NCI-H774 (cell line): Measurements from ENCODE around the gene NLGN4X.

Experiments used
- DNase-seq: peaks from one replicate; lab custom pipeline; 2025; lab: John Stamatoyannopoulos, UW

The NLGN4X gene

DNA sequence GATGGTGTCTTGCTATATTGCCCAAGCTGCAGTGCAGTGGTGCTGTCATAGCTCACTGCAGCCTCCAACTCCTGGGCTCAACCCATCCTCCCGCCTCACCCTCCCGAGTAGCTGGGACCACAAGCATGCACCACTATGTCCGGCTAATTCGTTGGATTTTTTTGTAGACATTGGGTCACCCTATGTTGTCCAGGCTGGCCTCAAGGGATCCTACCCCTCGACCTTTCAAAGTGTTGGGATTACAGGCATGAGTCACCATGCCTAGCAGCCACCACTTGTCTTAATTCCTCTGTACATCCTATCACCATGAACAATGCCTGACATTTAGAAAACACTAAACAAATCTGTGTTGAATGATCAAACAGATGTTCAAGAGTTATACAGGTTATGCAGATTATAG lies 76.7 kb downstream of the NLGN4X start:
- no peak for DNase-seq

DNA sequence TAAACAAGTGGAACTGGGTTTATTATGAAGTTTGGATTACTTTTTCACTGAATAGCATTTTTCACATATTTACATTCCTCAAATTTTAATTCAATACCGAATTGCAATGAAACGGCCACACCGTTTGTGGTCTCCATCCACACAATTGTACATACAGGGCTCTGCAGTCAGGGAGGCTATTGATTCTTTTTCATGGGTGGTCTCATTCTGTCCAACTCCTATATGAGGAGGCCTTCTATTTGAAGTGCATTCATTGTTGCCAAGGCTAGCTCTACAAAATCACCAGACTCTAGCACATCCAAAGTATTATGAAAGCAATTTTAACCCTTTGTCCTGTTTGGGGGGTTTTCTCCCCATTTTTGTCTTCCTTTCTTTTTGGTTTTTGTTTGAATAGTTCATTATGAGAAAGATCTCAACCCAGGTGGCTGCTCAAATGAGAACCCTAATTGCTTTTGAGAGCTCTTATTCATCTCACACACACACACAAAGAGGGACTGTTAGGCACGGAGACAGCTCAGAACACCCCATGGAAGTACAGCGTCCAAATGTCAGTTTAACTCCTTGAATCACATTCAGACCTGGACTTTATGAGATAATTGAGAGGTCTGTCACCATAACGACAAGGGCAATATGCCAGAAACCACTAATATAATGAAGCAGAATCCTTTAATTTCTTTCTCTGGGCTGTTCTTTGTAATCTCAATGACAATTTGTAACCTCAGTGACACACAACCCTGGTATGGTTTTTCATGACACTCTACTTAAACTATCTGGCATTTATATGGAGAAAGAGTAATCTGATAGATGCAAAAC lies 79.4 kb downstream of the NLGN4X start:
- DNase-seq = peak; percentile 84

DNA sequence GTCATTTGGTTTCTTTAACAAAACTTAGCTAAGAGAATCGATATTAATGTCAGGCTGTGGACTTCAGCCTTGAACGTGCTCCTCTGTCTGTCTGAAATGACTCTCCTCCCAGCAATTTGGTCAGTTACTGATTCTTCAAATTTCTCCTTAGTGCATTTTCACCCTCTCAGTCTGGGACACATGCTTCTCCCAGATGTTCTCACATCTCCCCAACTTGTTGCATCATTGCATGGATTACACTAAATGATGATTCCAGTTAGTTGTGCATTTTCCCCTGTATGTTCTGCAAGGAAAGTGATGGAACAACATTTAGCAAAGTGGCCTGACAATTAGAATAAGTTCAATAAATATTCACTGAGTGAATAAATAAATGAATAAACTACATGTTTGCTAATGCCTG lies 94.4 kb downstream of the NLGN4X start:
- DNase-seq = no peak

DNA sequence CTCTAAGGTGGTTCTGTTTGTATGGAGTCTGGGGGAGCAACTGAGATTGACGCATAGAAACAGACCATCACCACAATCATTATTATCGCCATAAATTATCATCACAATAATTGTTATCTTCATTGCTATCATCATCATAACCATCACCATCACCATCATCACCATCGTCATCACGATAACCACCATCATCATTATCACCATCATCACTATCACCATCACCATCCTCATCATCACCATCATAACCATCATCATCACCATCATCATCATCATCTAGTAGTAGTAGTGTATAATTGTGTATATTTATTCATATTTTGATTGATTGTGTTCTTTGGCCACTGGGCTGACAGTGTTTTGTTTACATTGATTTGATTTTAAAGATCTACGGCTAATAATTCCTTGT lies 95.7 kb downstream of the NLGN4X start:
- no peak for DNase-seq

DNA sequence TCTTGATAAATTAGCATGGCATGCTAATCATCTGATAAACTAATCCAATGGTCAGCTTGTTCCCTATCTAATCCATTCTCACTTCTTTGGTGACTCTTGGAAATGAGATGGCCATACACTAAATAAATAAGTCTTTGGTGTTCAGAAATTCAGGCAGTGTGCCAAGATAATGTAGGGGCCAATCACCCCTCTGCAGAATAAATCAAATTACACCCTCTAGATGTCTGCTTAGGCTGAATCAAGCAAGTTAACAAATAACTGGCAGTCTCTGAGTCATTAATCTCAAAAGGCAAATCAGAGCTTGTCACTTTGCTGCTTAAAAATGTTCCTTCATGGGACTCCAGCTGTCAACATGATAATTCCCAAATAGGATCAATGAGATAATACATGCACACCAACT lies 97.4 kb downstream of the NLGN4X start:
- DNase-seq = no peak

DNA sequence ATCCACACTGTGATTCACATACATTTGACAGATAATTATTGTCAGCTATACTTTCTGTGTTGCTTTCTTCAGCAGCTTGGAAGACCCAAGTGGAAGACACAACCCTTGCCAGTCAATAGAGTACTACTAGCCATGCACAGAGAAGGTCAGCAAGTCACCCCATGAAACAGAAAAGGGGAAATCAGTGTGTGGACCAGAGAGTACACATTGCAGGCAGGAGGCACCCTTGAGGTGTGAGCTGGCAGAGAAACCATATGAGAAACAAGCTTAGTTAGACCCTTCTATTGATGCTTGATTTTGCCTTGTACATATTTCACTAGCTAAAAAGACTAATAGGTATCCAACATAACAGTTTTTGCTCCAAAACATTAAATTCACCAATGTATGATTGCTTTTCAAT lies 99.5 kb downstream of the NLGN4X start:
- DNase-seq = no peak

DNA sequence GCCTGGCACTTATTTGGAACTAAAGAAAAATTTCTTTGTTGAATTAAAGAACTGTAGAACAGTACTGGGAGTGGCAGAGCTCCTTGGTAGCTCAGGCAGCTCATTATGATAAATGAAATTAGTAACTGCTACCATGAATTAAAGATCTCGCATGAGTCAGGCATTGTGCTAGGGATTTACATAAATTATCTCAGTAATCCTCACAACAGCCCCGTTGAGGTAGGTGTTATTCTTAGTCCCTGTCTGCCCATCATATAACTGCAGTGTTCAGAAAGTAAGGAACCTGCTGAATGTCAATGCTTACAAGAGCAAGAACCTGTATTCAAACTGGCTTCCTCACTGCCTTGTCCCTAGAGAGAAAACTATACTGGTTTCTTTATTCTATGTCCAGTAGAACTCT lies 108.3 kb downstream of the NLGN4X start:
- DNase-seq = no peak

DNA sequence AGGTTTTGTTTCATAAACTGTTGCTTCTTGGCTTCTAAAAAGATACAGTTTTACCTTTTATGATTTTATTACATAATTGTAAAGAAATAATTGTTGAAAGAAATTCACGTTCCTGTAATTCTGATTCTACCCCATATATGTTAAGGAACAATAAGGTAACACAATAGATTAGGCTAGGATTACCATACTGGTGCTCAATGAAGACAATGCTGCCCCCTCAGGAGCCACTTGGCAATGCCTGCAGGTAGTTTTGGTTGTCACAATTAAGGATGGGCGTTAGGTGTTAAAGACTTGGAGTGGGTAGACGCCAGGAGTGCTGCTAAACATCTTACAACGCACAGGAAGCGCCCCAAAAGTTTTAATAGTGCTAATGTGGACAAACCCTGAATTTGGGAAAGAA lies 133.2 kb downstream of the NLGN4X start:
- DNase-seq = no peak

DNA sequence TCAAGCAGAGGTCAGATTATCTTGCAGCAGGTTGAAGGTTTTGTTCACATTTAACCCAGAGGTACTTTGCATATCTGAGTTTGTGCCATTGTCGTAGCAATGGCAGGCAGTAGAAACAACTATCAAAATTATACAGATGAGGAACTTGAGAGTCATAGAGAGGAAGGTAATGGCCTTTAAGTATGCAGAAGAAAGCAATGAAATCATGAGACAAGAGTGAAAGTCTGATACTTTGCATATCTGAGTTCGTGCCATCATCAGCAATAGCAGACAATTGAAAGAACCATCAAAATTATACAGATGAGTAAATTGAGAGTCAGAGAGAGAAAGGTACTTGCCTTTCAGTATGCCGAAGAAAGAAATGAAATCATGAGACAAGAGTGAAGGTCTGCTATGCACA lies 154.1 kb downstream of the NLGN4X start:
- no peak for DNase-seq

DNA sequence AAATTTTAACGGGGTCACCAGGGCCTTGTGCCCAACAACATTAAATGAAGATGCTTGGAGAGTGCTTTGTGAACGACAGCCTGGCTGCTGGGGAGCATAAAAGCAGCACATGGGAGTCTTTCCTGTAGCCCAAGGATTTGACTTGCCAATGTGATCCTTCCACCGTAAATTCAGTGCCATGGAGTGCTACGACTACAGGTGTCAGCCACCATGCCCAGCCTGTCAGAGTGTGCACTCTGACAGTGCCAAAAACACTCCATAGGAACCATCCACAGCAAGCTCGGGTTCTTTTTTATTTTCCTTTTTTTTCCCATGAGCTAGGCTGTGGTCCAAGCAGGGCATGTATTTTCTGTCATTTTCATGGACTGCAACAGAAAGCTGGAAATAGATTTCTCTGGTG lies 156.9 kb downstream of the NLGN4X start:
- no peak for DNase-seq

DNA sequence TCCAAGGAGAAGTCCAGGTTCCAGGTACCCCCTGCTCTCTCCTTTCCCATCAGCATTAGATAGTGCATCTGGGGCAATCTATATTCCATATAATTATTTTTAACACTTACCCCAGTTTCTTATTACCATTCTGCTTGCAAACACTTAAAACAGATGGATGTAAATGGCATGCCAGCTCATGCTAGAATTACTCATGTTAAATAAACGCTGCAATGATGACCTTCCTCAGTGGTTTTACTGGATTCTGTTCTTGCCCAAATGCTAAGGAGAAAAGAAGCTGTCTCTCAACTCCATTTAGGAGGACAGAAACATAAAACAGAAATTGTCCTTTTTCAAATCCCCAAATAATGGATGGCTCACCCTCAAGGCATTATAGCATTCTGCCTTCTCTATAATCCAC lies 161.1 kb downstream of the NLGN4X start:
- DNase-seq = no peak

DNA sequence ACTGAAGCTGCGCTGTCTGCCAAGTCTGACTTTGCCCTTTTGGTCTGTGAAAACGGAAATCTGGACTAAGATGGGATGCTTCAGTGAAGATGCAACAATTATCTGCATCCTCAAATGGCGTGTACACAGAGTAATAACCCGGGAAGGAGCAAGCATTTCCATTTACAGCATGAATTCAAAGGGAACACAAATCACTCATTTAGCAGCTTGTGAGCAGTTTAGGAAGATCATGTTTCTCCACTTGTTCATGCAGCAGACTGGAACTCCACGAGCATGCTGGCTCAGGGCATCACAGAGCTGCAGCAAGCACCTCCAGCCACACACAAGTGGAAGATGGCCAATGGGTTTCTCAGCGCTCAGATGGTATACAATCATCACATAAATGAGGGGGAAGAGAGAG lies 175.5 kb downstream of the NLGN4X start:
- no peak for DNase-seq

DNA sequence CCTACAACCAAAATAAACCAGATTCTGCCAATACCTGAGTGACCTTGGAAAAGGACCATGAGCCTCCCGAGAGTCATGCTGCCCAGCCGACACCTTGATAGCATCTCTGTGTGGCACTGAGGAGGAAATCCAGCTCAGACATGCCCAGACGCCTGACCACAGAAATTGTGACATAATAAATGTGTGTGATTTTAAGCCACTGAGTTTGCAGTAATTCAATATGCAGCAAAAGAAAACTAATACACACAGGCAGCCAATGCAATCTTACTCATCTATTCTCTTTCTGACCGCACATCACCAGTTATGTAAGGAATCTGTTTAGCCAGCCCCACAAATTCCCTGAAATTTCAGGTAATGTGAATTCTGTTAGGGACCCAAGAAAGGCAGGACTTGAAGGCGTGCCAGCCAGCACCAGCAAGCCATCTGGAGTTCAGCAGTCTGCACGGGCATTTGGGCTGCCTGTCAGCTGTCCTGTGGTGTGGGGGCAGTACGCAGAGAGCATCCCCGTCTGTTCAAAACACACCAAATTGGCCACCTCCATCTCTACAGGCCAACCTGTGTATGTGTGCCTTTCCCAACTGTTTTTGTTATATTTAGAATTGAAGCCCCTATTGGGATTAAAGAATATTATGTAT lies 176.4 kb downstream of the NLGN4X start:
- no peak for DNase-seq

DNA sequence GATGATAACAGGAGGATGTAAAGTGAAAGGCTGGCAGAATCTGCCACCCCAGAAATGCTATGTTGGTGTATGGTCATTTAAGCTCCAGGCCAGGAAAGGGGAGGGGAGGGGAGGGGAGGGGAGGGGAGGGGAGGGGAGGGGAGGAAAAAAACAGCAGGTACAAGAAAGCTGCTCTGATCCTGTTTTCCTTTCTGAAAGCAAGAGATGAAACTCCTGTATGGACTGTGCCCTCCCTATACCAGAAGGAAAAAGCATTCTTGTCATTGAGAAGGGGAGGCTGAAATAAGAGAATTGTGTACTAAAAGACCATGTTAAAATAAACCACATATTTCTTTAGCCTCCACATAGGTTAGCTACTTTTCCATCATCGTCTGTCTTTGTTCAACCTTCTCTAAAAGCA lies 179.5 kb downstream of the NLGN4X start:
- DNase-seq = no peak

DNA sequence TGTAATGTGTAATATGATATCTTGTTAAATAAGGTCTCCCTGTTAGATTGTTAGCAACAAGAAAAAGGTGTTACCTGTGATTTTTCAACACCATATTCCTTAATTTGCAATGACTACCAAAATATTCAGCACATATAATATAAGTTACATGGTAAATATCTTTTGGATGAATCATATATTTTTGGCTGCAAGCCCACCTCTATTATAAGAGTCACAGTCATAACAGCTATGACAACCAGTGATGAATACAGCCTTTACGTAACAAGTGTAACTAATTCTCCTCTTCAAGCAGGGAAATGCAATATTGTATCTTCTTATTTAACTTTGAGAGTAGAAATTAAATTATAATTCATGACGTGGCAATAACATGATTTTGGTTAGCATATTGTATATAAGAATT lies 187.0 kb downstream of the NLGN4X start:
- no peak for DNase-seq

DNA sequence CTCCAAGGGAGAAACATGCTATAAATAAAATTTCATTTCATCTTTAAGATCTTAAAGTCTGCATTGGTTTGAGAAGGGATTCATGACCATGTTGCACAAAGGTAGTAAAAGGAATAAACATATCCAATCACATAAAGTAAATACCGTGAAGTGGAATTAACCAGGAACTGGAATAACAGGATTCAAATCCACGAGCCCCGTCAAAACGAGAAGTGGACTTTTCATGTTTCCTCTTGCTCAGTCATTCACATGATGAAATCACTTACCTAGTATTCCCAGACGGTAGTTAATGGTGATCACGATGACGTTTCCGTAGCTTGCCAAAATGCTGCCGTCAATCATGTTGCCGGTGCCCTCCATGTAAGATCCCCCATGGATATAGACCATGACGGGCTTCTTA lies 199.7 kb downstream of the NLGN4X start:
- no peak for DNase-seq

DNA sequence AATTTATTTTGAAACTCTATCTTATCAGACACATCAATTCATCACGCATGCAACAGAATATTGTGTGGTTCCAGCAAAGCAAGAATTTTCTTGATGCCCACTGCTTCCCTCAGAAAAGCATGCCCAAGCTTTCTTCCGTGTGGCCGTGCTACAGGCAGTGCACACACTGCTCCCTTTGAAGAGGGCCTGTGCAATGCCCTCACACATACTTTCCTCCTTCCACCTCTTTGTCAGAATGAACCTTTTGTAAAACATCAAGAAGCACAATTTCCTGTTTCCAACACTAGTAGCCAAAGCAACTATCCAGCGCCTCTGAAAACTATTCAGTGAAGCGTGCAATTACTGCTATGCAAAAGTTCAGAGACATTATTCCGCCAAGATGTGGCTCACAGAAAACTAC lies 201.7 kb downstream of the NLGN4X start:
- DNase-seq = no peak

DNA sequence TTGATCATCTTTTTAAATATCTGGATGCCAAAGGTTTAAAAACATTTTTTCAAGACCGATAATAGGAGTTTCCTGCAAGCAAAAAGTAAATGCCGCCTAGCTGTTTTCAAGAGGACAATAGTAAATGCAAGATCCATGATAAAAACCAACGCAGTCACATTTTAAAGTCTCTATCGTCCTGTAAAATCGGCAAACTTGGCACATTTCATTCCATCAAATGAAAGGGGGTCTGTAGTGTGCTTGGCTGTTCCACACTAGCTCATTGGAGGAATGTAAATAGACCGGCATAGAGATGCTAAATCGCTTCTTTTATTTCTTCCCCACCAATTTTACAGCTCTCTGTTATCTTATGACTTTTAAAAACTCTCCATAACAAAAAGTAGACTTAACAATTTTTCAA lies 202.2 kb downstream of the NLGN4X start:
- DNase-seq = no peak

DNA sequence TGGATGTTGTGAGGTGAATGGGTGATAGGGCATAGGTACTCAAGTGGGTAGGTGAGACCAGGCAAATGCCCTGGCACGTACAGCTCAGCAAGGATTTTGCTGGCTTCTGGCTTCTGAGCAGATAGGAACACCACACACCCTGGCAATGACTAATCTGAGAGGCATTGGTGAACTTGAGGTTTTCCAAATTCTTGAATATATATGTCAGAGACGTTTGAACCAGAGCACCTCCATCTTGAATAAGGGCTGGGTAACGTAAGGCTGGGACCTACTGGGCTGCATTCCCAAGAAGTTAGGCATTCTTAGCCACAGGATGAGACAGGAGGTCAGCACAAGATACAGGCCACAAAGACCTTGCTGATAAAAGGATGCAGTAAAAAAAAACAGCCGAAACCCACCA lies 204.5 kb downstream of the NLGN4X start:
- DNase-seq = no peak

DNA sequence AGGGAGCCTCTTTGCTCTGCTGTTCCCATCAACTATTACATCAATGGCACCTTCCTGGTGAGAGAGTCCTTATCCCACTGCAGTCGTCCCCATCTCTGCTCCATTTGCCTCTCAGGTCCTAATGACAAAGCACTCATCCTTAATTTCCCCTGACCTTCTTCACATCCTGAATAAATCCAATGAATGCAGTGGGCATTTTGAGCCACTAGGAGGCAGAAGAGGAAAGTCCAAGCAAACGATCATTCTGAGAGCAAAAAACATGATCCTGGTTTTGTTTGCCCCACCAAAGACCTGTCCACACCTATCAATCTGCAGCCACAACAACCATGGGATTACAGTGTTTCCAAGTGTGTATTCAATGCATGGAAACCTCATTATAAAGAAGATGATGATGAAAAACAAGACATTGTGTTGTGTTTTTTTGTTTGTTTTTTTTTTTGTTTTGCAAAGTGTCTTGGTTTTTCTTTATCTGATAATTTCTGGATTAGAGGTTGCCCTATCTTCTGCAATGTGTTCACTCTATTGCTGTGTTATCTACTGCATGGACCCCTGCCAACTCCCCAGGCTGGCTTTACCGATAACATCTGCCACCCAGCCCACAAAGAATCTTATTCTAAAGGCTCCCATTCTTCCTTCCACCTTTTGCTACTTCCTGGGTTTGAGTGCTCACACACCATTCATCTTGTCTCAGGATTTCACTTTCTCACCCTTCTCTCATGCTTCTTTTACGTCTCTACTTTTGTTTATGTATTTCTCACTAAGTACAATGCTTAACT lies 207.2 kb downstream of the NLGN4X start:
- DNase-seq = peak; percentile 43

DNA sequence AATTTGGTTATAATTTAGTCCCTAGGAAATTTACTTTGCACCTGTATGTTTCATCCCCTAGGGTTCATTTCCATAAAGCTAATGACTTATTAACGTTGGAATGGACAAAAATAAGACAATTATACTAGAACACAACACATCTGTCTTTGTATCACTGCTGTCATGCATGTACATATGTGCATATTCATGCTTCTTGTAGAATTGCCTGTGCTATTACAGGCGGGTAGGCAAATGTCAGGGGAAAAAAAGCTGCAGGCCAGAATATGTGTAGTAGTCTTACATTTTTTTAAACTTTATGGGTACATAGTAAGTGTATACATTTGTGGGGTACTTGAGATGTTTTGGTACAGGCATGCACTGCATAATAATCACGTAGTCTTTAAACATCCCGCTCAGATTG lies 209.6 kb downstream of the NLGN4X start:
- no peak for DNase-seq

DNA sequence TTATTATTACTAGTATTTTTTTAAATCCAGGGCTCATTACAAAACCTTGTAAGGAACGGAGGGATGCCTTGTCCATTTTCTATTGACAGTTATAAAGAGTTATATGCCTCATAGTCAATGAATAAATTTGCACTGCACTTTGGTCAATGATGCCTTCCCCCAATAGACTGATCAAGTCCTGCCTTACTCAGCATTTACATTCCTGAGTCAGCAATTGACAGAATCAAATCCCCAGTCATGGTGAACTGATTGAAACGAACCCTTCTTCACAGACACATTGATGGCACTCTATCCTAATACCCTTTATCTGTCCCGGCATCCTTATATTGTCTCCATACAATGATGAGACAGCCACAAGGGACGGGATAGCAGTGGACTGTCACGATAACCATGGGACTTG lies 213.2 kb downstream of the NLGN4X start:
- no peak for DNase-seq

DNA sequence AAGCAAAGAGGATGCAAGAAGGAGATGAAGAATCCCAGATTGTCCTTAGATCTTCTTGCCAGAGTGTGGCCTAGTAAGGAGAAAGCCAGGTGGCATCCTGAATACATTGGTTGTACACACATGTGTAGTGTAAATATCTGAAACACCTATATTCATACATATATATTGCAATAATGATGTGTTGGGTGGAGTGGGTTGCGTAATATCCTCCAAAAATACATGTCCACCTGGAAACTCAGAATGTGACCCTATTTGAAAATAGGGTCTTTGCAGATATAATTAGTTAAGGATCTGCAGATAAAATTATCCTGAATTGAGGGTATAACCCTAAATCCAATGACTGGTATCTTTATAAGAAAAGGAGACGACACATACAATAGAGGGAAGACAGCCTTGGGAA lies 216.3 kb downstream of the NLGN4X start:
- DNase-seq = no peak
